OCI-LY7 (cell line): ENCODE data around the gene SELENOP.

Experiments used
- EZH2phosphoT487 ChIP-seq: fragments of 200-600 bp; sonication (generic); IDR thresholded peaks from 2 replicates; pipeline ENCODE4 v1.6.1; 2018; ENCODE audit warnings: low read depth, borderline replicate concordance, mild to moderate bottlenecking, mixed run types, antibody characterized with exemption, low read length, moderate library complexity, mixed read lengths
- TF ChIP-seq, protein P1 (sequence below): fragments of 200-600 bp; sonication (generic); conservative IDR thresholded peaks from 2 replicates; pipeline ENCODE4 v1.5.1; 2014; ENCODE audit warnings: mild to moderate bottlenecking, antibody characterized with exemption, low read length, moderate library complexity, mixed read lengths

DNA sequence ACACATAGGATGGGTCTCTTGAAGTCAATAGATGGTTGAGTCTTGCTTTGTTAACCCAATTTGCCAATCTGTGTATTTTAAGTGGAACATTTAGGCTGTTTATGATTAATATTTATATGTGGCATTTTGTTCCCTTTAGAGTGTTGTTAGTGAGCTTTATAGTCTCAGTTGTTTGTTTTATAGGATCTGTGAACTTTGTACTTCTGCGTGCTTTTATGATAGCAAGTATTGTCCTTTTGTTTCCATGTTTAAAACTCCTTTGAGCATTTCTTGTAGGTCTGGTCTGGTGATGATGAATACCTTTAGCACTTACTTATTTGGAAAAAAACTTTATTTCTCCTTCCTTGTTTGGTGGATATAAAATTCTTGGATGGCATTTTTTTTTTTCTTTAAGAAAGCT is 23.8 kb downstream of the SELENOP start:
- TF ChIP-seq, protein P1, sequence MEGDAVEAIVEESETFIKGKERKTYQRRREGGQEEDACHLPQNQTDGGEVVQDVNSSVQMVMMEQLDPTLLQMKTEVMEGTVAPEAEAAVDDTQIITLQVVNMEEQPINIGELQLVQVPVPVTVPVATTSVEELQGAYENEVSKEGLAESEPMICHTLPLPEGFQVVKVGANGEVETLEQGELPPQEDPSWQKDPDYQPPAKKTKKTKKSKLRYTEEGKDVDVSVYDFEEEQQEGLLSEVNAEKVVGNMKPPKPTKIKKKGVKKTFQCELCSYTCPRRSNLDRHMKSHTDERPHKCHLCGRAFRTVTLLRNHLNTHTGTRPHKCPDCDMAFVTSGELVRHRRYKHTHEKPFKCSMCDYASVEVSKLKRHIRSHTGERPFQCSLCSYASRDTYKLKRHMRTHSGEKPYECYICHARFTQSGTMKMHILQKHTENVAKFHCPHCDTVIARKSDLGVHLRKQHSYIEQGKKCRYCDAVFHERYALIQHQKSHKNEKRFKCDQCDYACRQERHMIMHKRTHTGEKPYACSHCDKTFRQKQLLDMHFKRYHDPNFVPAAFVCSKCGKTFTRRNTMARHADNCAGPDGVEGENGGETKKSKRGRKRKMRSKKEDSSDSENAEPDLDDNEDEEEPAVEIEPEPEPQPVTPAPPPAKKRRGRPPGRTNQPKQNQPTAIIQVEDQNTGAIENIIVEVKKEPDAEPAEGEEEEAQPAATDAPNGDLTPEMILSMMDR = no peak
- no peak for TF ChIP-seq EZH2phosphoT487
